ENCODE data around the gene PRSS22. TPM values are rescaled to one million over a fixed set of nuclear protein-coding genes. Genes with fewer than 3 reads are reported as not detected.
A peak's percentile ranks its signal among the peaks of the same experiment; 100 is the strongest.

The PRSS22 gene
- total and polyA plus RNA-seq, 4 donors = 0.31 to 1.5 TPM; not detected in 2

GRCh38 chr16:2836646-2837508 lies 21.1 kb downstream of the PRSS22 start:
- no peak for ATAC-seq (ENCODE audit: low FRiP score)
- Histone ChIP-seq H3K27ac (ENCODE audit: low read depth in 1 of 2, low read length in 2 of 2) (no peak overlapping the region), H3K4me3 (ENCODE audit: low read length in 2 of 2) (no peak overlapping the region), H3K4me1 (ENCODE audit: control insufficient read depth in 1 of 2, insufficient read depth in 2 of 2, low read length in 2 of 2) (no peaks in the 10 kb centered on the region), H3K36me3 (ENCODE audit: control insufficient read depth in 1 of 2, insufficient read depth in 2 of 2, low read length in 1 of 2) (no peaks in the 10 kb centered on the region), H3K27me3 (ENCODE audit: control insufficient read depth in 1 of 2, insufficient read depth in 2 of 2, low read length in 1 of 2) (no peaks in the 10 kb centered on the region), H3K9me3 (ENCODE audit: control insufficient read depth, low read length) (no peaks in the 10 kb centered on the region)
- intact Hi-C loops (cut with DNase I) = no loop called here
- peak in 1 of 2 donors; percentile 24 for DNase-seq
- 76 to 78% methylated on average over 13 of the region's 13 CpGs for WGBS, 2 donors

GRCh38 chr16:2835638-2836493 lies 22.1 kb downstream of the PRSS22 start:
- no peak for ATAC-seq (ENCODE audit: low FRiP score)
- no peaks in the 10 kb centered on the region for H3K27me3 ChIP-seq (ENCODE audit: control insufficient read depth in 1 of 2, insufficient read depth in 2 of 2, low read length in 1 of 2)

GRCh38 chr16:2834968-2835367 lies 23.0 kb downstream of the PRSS22 start:
- Histone ChIP-seq H3K36me3 (ENCODE audit: control insufficient read depth in 1 of 2, insufficient read depth in 2 of 2, low read length in 1 of 2) (no peaks in the 10 kb centered on the region), H3K4me1 (ENCODE audit: control insufficient read depth in 1 of 2, insufficient read depth in 2 of 2, low read length in 2 of 2) (no peaks in the 10 kb centered on the region), H3K27ac (ENCODE audit: low read depth in 1 of 2, low read length in 2 of 2) (no peak overlapping the region), H3K4me3 (ENCODE audit: low read length in 2 of 2) (no peak overlapping the region), H3K27me3 (ENCODE audit: control insufficient read depth in 1 of 2, insufficient read depth in 2 of 2, low read length in 1 of 2) (no peaks in the 10 kb centered on the region), H3K9me3 (ENCODE audit: control insufficient read depth, low read length) (no peaks in the 10 kb centered on the region)
- intact Hi-C loops (cut with DNase I) = no loop called here
- no peak for DNase-seq
- no peak for ATAC-seq (ENCODE audit: low FRiP score)
- WGBS, 2 donors = 84 to 85% methylated on average over 3 of the region's 3 CpGs

More at GRCh38 chr16:2835638-2836493, 22.1 kb downstream of the PRSS22 start:
- Histone ChIP-seq H3K4me1 (ENCODE audit: control insufficient read depth in 1 of 2, insufficient read depth in 2 of 2, low read length in 2 of 2) (no peaks in the 10 kb centered on the region), H3K4me3 (ENCODE audit: low read length in 2 of 2) (no peak overlapping the region), H3K27ac (ENCODE audit: low read depth in 1 of 2, low read length in 2 of 2) (no peak overlapping the region), H3K36me3 (ENCODE audit: control insufficient read depth in 1 of 2, insufficient read depth in 2 of 2, low read length in 1 of 2) (no peaks in the 10 kb centered on the region), H3K9me3 (ENCODE audit: control insufficient read depth, low read length) (no peaks in the 10 kb centered on the region)
- WGBS, 2 donors = 30 to 31% methylated on average over 22 of the region's 22 CpGs
- intact Hi-C loops (cut with DNase I) = no loop called here
- DNase-seq = peak; percentile 70 to 73

GRCh38 chr16:2833776-2834175 lies 24.2 kb downstream of the PRSS22 start:
- DNase-seq (no peak), ATAC-seq (ENCODE audit: low FRiP score) (no peak)
- Histone ChIP-seq H3K9me3 (ENCODE audit: control insufficient read depth, low read length) (no peaks in the 10 kb centered on the region), H3K27me3 (ENCODE audit: control insufficient read depth in 1 of 2, insufficient read depth in 2 of 2, low read length in 1 of 2) (no peaks in the 10 kb centered on the region), H3K4me3 (ENCODE audit: low read length in 2 of 2) (no peak overlapping the region), H3K4me1 (ENCODE audit: control insufficient read depth in 1 of 2, insufficient read depth in 2 of 2, low read length in 2 of 2) (no peaks in the 10 kb centered on the region), H3K36me3 (ENCODE audit: control insufficient read depth in 1 of 2, insufficient read depth in 2 of 2, low read length in 1 of 2) (no peaks in the 10 kb centered on the region), H3K27ac (ENCODE audit: low read depth in 1 of 2, low read length in 2 of 2) (no peak overlapping the region)
- WGBS, 2 donors = 69 to 74% methylated on average over 7 of the region's 7 CpGs
- intact Hi-C loops (cut with DNase I) = no loop called here

- peak; percentile 26 to 62 for DNase-seq
- 73 to 77% methylated on average over 15 of the region's 15 CpGs for WGBS, 2 donors
- no peak overlapping the region for H3K4me3 ChIP-seq (ENCODE audit: low read length in 2 of 2)
- no peak for ATAC-seq (ENCODE audit: low FRiP score)
- no peak overlapping the region for H3K27ac ChIP-seq (ENCODE audit: low read depth in 1 of 2, low read length in 2 of 2)
- no peaks in the 10 kb centered on the region for H3K36me3 ChIP-seq (ENCODE audit: control insufficient read depth in 1 of 2, insufficient read depth in 2 of 2, low read length in 1 of 2)
- no peaks in the 10 kb centered on the region for H3K27me3 ChIP-seq (ENCODE audit: control insufficient read depth in 1 of 2, insufficient read depth in 2 of 2, low read length in 1 of 2)
- H3K9me3 ChIP-seq (ENCODE audit: control insufficient read depth, low read length) = no peaks in the 10 kb centered on the region
- H3K4me1 ChIP-seq (ENCODE audit: control insufficient read depth in 1 of 2, insufficient read depth in 2 of 2, low read length in 2 of 2) = no peaks in the 10 kb centered on the region
- intact Hi-C loops (cut with DNase I) = no loop called here
Measured at GRCh38 chr16:2831203-2831602, 26.8 kb downstream of the PRSS22 start.

GRCh38 chr16:2830355-2830695 lies 27.6 kb downstream of the PRSS22 start:
- no peak overlapping the region for H3K4me3 ChIP-seq (ENCODE audit: low read length in 2 of 2)
- no peaks in the 10 kb centered on the region for H3K9me3 ChIP-seq (ENCODE audit: control insufficient read depth, low read length)
- peak in 1 of 2 donors; percentile 63 for DNase-seq
- H3K4me1 ChIP-seq (ENCODE audit: control insufficient read depth in 1 of 2, insufficient read depth in 2 of 2, low read length in 2 of 2) = no peaks in the 10 kb centered on the region
- no peak overlapping the region for H3K27ac ChIP-seq (ENCODE audit: low read depth in 1 of 2, low read length in 2 of 2)
- ATAC-seq (ENCODE audit: low FRiP score) = no peak
- WGBS, 2 donors = 79 to 81% methylated on average over 5 of the region's 5 CpGs
- H3K36me3 ChIP-seq (ENCODE audit: control insufficient read depth in 1 of 2, insufficient read depth in 2 of 2, low read length in 1 of 2) = no peaks in the 10 kb centered on the region
- intact Hi-C loops (cut with DNase I) = no loop called here
- no peaks in the 10 kb centered on the region for H3K27me3 ChIP-seq (ENCODE audit: control insufficient read depth in 1 of 2, insufficient read depth in 2 of 2, low read length in 1 of 2)

- intact Hi-C loops (cut with DNase I) = no loop called here
- DNase-seq (peak; percentile 44 to 61), ATAC-seq (ENCODE audit: low FRiP score) (no peak)
- Histone ChIP-seq H3K36me3 (ENCODE audit: control insufficient read depth in 1 of 2, insufficient read depth in 2 of 2, low read length in 1 of 2) (no peaks in the 10 kb centered on the region), H3K4me3 (ENCODE audit: low read length in 2 of 2) (no peak within 1 kb of the TSS), H3K27ac (ENCODE audit: low read depth in 1 of 2, low read length in 2 of 2) (no peak within 1 kb of the TSS), H3K9me3 (ENCODE audit: control insufficient read depth, low read length) (no peaks in the 10 kb centered on the region), H3K4me1 (ENCODE audit: control insufficient read depth in 1 of 2, insufficient read depth in 2 of 2, low read length in 2 of 2) (no peaks in the 10 kb centered on the region), H3K27me3 (ENCODE audit: control insufficient read depth in 1 of 2, insufficient read depth in 2 of 2, low read length in 1 of 2) (no peaks in the 10 kb centered on the region)
- 67 to 72% methylated on average over 31 to 32 of the region's 32 CpGs for WGBS, 2 donors
Measured at GRCh38 chr16:2829501-2830354, 28.2 kb downstream of the PRSS22 start, which contains the start of gene ZG16B. Gene ZG16B, plus strand, starts transcription at chr16:2830303. Its CDS starts 139 bp downstream, at chr16:2830442.

- H3K36me3 ChIP-seq (ENCODE audit: control insufficient read depth in 1 of 2, insufficient read depth in 2 of 2, low read length in 1 of 2) = no peaks in the 10 kb centered on the region
- intact Hi-C loops (cut with DNase I) = no loop called here
- no peaks in the 10 kb centered on the region for H3K9me3 ChIP-seq (ENCODE audit: control insufficient read depth, low read length)
- H3K27me3 ChIP-seq (ENCODE audit: control insufficient read depth in 1 of 2, insufficient read depth in 2 of 2, low read length in 1 of 2) = no peaks in the 10 kb centered on the region
- ATAC-seq (ENCODE audit: low FRiP score) (no peak), DNase-seq (peak; percentile 37 to 64)
- no peak overlapping the region for H3K4me3 ChIP-seq (ENCODE audit: low read length in 2 of 2)
- 85% methylated on average over 17 of the region's 17 CpGs for WGBS, 2 donors
- no peaks in the 10 kb centered on the region for H3K4me1 ChIP-seq (ENCODE audit: control insufficient read depth in 1 of 2, insufficient read depth in 2 of 2, low read length in 2 of 2)
- H3K27ac ChIP-seq (ENCODE audit: low read depth in 1 of 2, low read length in 2 of 2) = no peak overlapping the region
Measured at GRCh38 chr16:2828876-2829430, 29.0 kb downstream of the PRSS22 start.

Measured in aorta (tissue), 5 donors.